Measurements from ENCODE around the gene HK1.

The HK1 gene

DNA sequence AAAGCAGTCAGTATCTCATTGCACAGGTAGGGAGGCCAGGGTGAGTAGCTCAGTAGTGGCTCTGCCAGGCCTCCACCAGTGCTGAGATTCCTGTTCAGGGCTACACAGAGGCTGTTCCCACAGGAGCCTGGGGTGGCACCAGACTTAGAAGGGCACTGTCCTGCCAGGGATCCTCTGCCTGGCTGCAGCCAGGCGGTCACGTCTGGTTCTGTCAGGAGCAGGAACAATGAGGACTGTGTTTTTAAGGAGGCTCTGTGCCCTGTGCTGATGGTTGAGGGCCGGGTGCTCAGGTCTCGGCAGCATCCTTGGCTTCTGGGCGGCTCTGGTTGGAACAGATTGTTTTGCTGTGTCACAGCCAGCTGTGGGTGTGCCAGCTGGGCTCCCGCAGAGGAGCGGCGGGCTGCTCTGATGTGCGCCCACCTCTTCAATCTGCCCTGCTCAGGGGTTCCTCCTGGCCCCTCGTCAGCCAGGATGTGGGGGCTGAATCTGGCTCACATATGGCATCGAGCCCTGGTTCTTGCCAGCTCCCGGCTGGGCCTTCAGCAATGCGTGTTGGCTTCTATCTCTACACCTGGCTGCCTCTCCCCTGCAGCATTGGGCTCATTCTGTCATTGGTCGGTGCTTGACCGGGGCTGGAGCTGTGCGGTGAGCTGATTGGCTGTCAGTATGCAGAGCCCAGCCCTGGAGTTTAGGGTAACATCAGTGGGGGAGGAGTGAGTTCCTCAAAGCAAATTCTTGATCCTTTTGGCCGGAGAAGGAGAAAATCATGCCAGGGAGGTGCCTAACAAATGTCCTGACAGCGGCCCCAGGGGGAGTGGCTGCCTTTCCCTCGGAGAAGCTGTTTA is 97.2 kb downstream of the HK1 start:
- no peaks in the 10 kb centered on the region for H3K27me3 ChIP-seq (replicated peaks in 2 of 5; ENCODE audit: control insufficient read depth in 4 of 5, insufficient read depth in 5 of 5, low read length in 4 of 5)
- H3K36me3 ChIP-seq (ENCODE audit: control insufficient read depth in 4 of 4, insufficient read depth in 4 of 4, low read length in 3 of 4) = peaks cover 21 to 74% (median 49%) of the 10 kb centered on the region in 4 experiments
- WGBS (ENCODE audit: insufficient coverage) = 47% methylated on average over 18 of the region's 19 CpGs
- H3K27ac ChIP-seq (ENCODE audit: insufficient read depth in 1 of 2, low read depth in 1 of 2, low read length in 2 of 2, poor library complexity in 1 of 2, severe bottlenecking in 2 of 2) = no peak overlapping the region
- no peaks in the 10 kb centered on the region for H3K9me3 ChIP-seq (ENCODE audit: control extremely low read depth in 1 of 5, control insufficient read depth in 4 of 5, insufficient read depth in 2 of 5, low read depth in 1 of 5, low read length in 4 of 5)
- POLR2A ChIA-PET = no interaction called here
- CTCF ChIA-PET = interaction anchor here (1.1 to 2.2 kb wide), 7 partner anchors 10 to 137 kb away, joined by 3 to 7 read pairs (median 3); no protein-coding TSS in a partner anchor
- DNase-seq = peak; percentile 22 to 80 (median 67)
- H3K4me1 ChIP-seq (ENCODE audit: control extremely low read depth in 1 of 4, control insufficient read depth in 4 of 4, insufficient read depth in 4 of 4, low read length in 3 of 4) = peaks cover 0 to 8% (median 3%) of the 10 kb centered on the region in 4 experiments
- H3K4me3 ChIP-seq (ENCODE audit: control insufficient read depth in 1 of 7, extremely low read depth in 1 of 7, insufficient read depth in 4 of 7, low read depth in 2 of 7, low read length in 6 of 7) = no peak overlapping the region

DNA sequence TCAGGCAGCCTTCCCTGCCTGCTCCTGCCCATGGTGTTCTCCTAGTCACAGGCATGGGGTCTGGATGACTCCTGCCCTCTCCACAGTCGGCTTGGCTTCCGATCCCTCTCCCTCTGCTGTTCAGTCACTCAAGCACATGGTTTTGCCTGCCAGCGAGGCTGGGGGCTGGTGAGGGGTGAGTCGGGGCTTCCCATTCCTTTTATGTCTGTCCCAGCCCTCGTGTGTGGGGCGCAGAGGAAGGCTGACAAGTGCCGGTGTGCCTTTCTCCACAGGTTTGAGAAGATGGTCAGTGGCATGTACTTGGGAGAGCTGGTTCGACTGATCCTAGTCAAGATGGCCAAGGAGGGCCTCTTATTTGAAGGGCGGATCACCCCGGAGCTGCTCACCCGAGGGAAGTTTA is 98.4 kb downstream of the HK1 start:
- Histone ChIP-seq H3K27ac (ENCODE audit: insufficient read depth in 1 of 2, low read depth in 1 of 2, low read length in 2 of 2, poor library complexity in 1 of 2, severe bottlenecking in 2 of 2) (no peak overlapping the region), H3K4me1 (ENCODE audit: control extremely low read depth in 1 of 4, control insufficient read depth in 4 of 4, insufficient read depth in 4 of 4, low read length in 3 of 4) (peaks cover 0 to 8% (median 3%) of the 10 kb centered on the region in 4 experiments), H3K36me3 (ENCODE audit: control insufficient read depth in 4 of 4, insufficient read depth in 4 of 4, low read length in 3 of 4) (peaks cover 18 to 68% (median 45%) of the 10 kb centered on the region in 4 experiments), H3K9me3 (ENCODE audit: control extremely low read depth in 1 of 5, control insufficient read depth in 4 of 5, insufficient read depth in 2 of 5, low read depth in 1 of 5, low read length in 4 of 5) (no peaks in the 10 kb centered on the region), H3K27me3 (replicated peaks in 2 of 5; ENCODE audit: control insufficient read depth in 4 of 5, insufficient read depth in 5 of 5, low read length in 4 of 5) (no peaks in the 10 kb centered on the region), H3K4me3 (ENCODE audit: control insufficient read depth in 1 of 7, extremely low read depth in 1 of 7, insufficient read depth in 4 of 7, low read depth in 2 of 7, low read length in 6 of 7) (no peak overlapping the region)
- CTCF ChIA-PET = interaction anchor here (1.2 to 2.2 kb wide), 4 partner anchors 9 to 138 kb away, joined by 3 to 7 read pairs (median 5); no protein-coding TSS in a partner anchor
- POLR2A ChIA-PET = no interaction called here
- DNase-seq = no peak
- over 99% methylated on average over 10 of the region's 11 CpGs for WGBS (ENCODE audit: insufficient coverage)

DNA sequence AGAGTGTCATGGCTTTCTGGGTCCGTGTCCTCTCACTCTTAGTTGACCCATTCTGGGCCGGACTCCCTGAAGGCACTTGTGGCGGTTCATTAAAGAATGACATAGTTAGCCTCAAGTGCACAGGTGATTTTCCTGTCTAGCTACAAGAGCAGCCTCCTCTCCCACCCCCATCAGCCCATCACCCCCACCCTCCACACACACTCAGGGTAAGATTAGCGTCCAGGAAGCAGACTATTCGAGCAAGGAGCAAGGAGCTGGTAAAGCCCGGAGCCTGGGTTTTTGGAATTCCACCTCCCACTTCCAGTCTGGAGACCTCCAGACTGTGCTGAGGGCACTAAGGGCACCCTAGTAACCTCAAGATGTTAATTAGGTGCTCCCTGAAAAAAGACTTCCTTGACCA is 98.9 kb downstream of the HK1 start:
- ChIA-PET POLR2A (no interaction called here), CTCF (interaction anchor here (1.8 kb wide), 1 partner anchor 59 kb away, joined by 6 read pairs; no protein-coding TSS in a partner anchor)
- H3K4me3 ChIP-seq (ENCODE audit: control insufficient read depth in 1 of 7, extremely low read depth in 1 of 7, insufficient read depth in 4 of 7, low read depth in 2 of 7, low read length in 6 of 7) = no peak overlapping the region
- WGBS (ENCODE audit: insufficient coverage) = 97% methylated on average over 5 of the region's 6 CpGs
- no peak for DNase-seq
- peaks cover 0 to 8% (median 3%) of the 10 kb centered on the region in 4 experiments for H3K4me1 ChIP-seq (ENCODE audit: control extremely low read depth in 1 of 4, control insufficient read depth in 4 of 4, insufficient read depth in 4 of 4, low read length in 3 of 4)
- no peaks in the 10 kb centered on the region for H3K27me3 ChIP-seq (replicated peaks in 2 of 5; ENCODE audit: control insufficient read depth in 4 of 5, insufficient read depth in 5 of 5, low read length in 4 of 5)
- H3K9me3 ChIP-seq (ENCODE audit: control extremely low read depth in 1 of 5, control insufficient read depth in 4 of 5, insufficient read depth in 2 of 5, low read depth in 1 of 5, low read length in 4 of 5) = no peaks in the 10 kb centered on the region
- H3K36me3 ChIP-seq (ENCODE audit: control insufficient read depth in 4 of 4, insufficient read depth in 4 of 4, low read length in 3 of 4) = peaks cover 18 to 64% (median 41%) of the 10 kb centered on the region in 4 experiments
- H3K27ac ChIP-seq (ENCODE audit: insufficient read depth in 1 of 2, low read depth in 1 of 2, low read length in 2 of 2, poor library complexity in 1 of 2, severe bottlenecking in 2 of 2) = no peak overlapping the region

- POLR2A ChIA-PET = no interaction called here
- no peak overlapping the region for H3K4me3 ChIP-seq (ENCODE audit: control insufficient read depth in 1 of 7, extremely low read depth in 1 of 7, insufficient read depth in 4 of 7, low read depth in 2 of 7, low read length in 6 of 7)
These were observed 99.6 kb downstream of the HK1 start for GRCh38 chr10:69377933-69378332.

GRCh38 chr10:69379800-69380199 is 101.5 kb downstream of the HK1 start:
- Histone ChIP-seq H3K27ac (ENCODE audit: insufficient read depth in 1 of 2, low read depth in 1 of 2, low read length in 2 of 2, poor library complexity in 1 of 2, severe bottlenecking in 2 of 2) (no peak overlapping the region), H3K36me3 (ENCODE audit: control insufficient read depth in 4 of 4, insufficient read depth in 4 of 4, low read length in 3 of 4) (peaks cover 13 to 69% (median 52%) of the 10 kb centered on the region in 4 experiments), H3K9me3 (ENCODE audit: control extremely low read depth in 1 of 5, control insufficient read depth in 4 of 5, insufficient read depth in 2 of 5, low read depth in 1 of 5, low read length in 4 of 5) (no peaks in the 10 kb centered on the region), H3K4me3 (ENCODE audit: control insufficient read depth in 1 of 7, extremely low read depth in 1 of 7, insufficient read depth in 4 of 7, low read depth in 2 of 7, low read length in 6 of 7) (no peak overlapping the region), H3K4me1 (ENCODE audit: control extremely low read depth in 1 of 4, control insufficient read depth in 4 of 4, insufficient read depth in 4 of 4, low read length in 3 of 4) (peaks cover 0 to 8% (median 3%) of the 10 kb centered on the region in 4 experiments), H3K27me3 (replicated peaks in 2 of 5; ENCODE audit: control insufficient read depth in 4 of 5, insufficient read depth in 5 of 5, low read length in 4 of 5) (no peaks in the 10 kb centered on the region)
- DNase-seq = no peak
- ChIA-PET CTCF (no interaction called here), POLR2A (no interaction called here)
- WGBS (ENCODE audit: insufficient coverage) = 98% methylated on average over 16 of the region's 16 CpGs

More at GRCh38 chr10:69377933-69378332, 99.6 kb downstream of the HK1 start:
- H3K4me1 ChIP-seq (ENCODE audit: control extremely low read depth in 1 of 4, control insufficient read depth in 4 of 4, insufficient read depth in 4 of 4, low read length in 3 of 4) = peaks cover 0 to 8% (median 3%) of the 10 kb centered on the region in 4 experiments
- H3K27me3 ChIP-seq (replicated peaks in 2 of 5; ENCODE audit: control insufficient read depth in 4 of 5, insufficient read depth in 5 of 5, low read length in 4 of 5) = no peaks in the 10 kb centered on the region
- CTCF ChIA-PET = interaction anchor here (1.2 kb wide), 1 partner anchor 23 kb away, joined by 3 read pairs; no protein-coding TSS in a partner anchor
- 100% methylated on average over 1 of the region's 3 CpGs for WGBS (ENCODE audit: insufficient coverage)
- peaks cover 16 to 67% (median 44%) of the 10 kb centered on the region in 4 experiments for H3K36me3 ChIP-seq (ENCODE audit: control insufficient read depth in 4 of 4, insufficient read depth in 4 of 4, low read length in 3 of 4)
- H3K27ac ChIP-seq (ENCODE audit: insufficient read depth in 1 of 2, low read depth in 1 of 2, low read length in 2 of 2, poor library complexity in 1 of 2, severe bottlenecking in 2 of 2) = no peak overlapping the region
- DNase-seq = no peak
- no peaks in the 10 kb centered on the region for H3K9me3 ChIP-seq (ENCODE audit: control extremely low read depth in 1 of 5, control insufficient read depth in 4 of 5, insufficient read depth in 2 of 5, low read depth in 1 of 5, low read length in 4 of 5)

- WGBS (ENCODE audit: insufficient coverage) = 89% methylated on average over 24 of the region's 26 CpGs
- no peaks in the 10 kb centered on the region for H3K27me3 ChIP-seq (replicated peaks in 2 of 5; ENCODE audit: control insufficient read depth in 4 of 5, insufficient read depth in 5 of 5, low read length in 4 of 5)
- CTCF ChIA-PET = interaction anchor here (1.8 to 2.7 kb wide), 2 partner anchors 9 to 144 kb away, joined by 9 to 11 read pairs; no protein-coding TSS in a partner anchor
- POLR2A ChIA-PET = no interaction called here
- DNase-seq = no peak
- H3K4me3 ChIP-seq (ENCODE audit: control insufficient read depth in 1 of 7, extremely low read depth in 1 of 7, insufficient read depth in 4 of 7, low read depth in 2 of 7, low read length in 6 of 7) = no peak overlapping the region
- H3K9me3 ChIP-seq (ENCODE audit: control extremely low read depth in 1 of 5, control insufficient read depth in 4 of 5, insufficient read depth in 2 of 5, low read depth in 1 of 5, low read length in 4 of 5) = no peaks in the 10 kb centered on the region
- no peak overlapping the region for H3K27ac ChIP-seq (ENCODE audit: insufficient read depth in 1 of 2, low read depth in 1 of 2, low read length in 2 of 2, poor library complexity in 1 of 2, severe bottlenecking in 2 of 2)
- H3K36me3 ChIP-seq (ENCODE audit: control insufficient read depth in 4 of 4, insufficient read depth in 4 of 4, low read length in 3 of 4) = peaks cover 14 to 77% (median 56%) of the 10 kb centered on the region in 4 experiments
- no peaks in the 10 kb centered on the region for H3K4me1 ChIP-seq (ENCODE audit: control extremely low read depth in 1 of 4, control insufficient read depth in 4 of 4, insufficient read depth in 4 of 4, low read length in 3 of 4)
These were observed 104.3 kb downstream of the HK1 start for GRCh38 chr10:69382382-69383117.

Measured in common myeloid progenitor, CD34-positive (primary cell).